Gastrocnemius medialis (tissue), 4 donors: ENCODE measurements around the gene MDFIC.

ENCODE experiments used
- CTCF ChIP-seq, 5 experiments: fragments of 450-650 bp in 3 of 5; fragments of 200-600 bp in 2 of 5; sonication (generic) in 2 of 5; IDR thresholded peaks in 4 of 5; conservative IDR thresholded peaks in 1 of 5; 1 replicate in 4 of 5; 2 replicates in 1 of 5; pipeline ENCODE4 v1.5.1; 2016 to 2019; ENCODE audit warnings: antibody characterized with exemption in 5 of 5, mild to moderate bottlenecking in 3 of 5, moderate library complexity in 3 of 5
- POLR2A ChIP-seq, 2 donors: fragments of 450-650 bp; IDR thresholded peaks; one replicate each; pipeline ENCODE4 v1.6.1; 2017; ENCODE audit warnings: antibody characterized with exemption in 2 of 2, mild to moderate bottlenecking in 2 of 2, moderate library complexity in 2 of 2

GRCh38 chr7:114917211-114917839 lies 4.6 kb upstream of the MDFIC start:
- TF ChIP-seq CTCF (IDR thresholded peaks at IDR 0.05 in 4 of 5, conservative IDR thresholded peaks at IDR 0.05 in 1 of 5) (no peak), POLR2A (IDR thresholded peaks at IDR 0.05) (no peak)
